Esophagus squamous epithelium (tissue), 4 donors: ENCODE results near the gene GPR143.

Source experiments
- POLR2A ChIP-seq, 4 donors: fragments of 450-650 bp; IDR thresholded peaks; one replicate each; pipeline ENCODE4 v1.6.1; 2017; ENCODE audit warnings: antibody characterized with exemption in 4 of 4, mild to moderate bottlenecking in 4 of 4, moderate library complexity in 3 of 4
- TF ChIP-seq, protein P1 (sequence below), 6 experiments: fragments of 450-650 bp in 4 of 6; fragments of 200-600 bp in 2 of 6; sonication (generic) in 2 of 6; IDR thresholded peaks; one replicate each; pipeline ENCODE4 v1.5.1; 2016 to 2019; ENCODE audit warnings: antibody characterized with exemption in 6 of 6, mild to moderate bottlenecking in 4 of 6, moderate library complexity in 4 of 6

- no peak for TF ChIP-seq POLR2A (IDR thresholded peaks at IDR 0.05)
- TF ChIP-seq, protein P1, sequence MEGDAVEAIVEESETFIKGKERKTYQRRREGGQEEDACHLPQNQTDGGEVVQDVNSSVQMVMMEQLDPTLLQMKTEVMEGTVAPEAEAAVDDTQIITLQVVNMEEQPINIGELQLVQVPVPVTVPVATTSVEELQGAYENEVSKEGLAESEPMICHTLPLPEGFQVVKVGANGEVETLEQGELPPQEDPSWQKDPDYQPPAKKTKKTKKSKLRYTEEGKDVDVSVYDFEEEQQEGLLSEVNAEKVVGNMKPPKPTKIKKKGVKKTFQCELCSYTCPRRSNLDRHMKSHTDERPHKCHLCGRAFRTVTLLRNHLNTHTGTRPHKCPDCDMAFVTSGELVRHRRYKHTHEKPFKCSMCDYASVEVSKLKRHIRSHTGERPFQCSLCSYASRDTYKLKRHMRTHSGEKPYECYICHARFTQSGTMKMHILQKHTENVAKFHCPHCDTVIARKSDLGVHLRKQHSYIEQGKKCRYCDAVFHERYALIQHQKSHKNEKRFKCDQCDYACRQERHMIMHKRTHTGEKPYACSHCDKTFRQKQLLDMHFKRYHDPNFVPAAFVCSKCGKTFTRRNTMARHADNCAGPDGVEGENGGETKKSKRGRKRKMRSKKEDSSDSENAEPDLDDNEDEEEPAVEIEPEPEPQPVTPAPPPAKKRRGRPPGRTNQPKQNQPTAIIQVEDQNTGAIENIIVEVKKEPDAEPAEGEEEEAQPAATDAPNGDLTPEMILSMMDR (IDR thresholded peaks at IDR 0.05), result no peak
Observed at GRCh38 chrX:9758021-9758638, 7.5 kb downstream of the GPR143 start.
